ENCODE measurements around the gene TRPM8.

TRPM8 gene

GRCh38 chr2:233922471-233922870, 5.3 kb downstream of the TRPM8 start:
- TF ChIP-seq CREB1 (IDR thresholded peaks at IDR 0.05; ENCODE audit: low read depth) (no peak), NFIC (IDR thresholded peaks at IDR 0.05) (no peak), YY1 (IDR thresholded peaks at IDR 0.05; ENCODE audit: low read depth) (no peak), TAF1 (IDR thresholded peaks at IDR 0.05; ENCODE audit: low read depth) (no peak), CEBPB (IDR thresholded peaks at IDR 0.05) (no peak), TEAD4 (IDR thresholded peaks at IDR 0.05) (no peak), EP300 (IDR thresholded peaks at IDR 0.05; ENCODE audit: borderline replicate concordance) (no peak), MAX (IDR thresholded peaks at IDR 0.05) (no peak), TCF12 (IDR thresholded peaks at IDR 0.05; ENCODE audit: low read depth) (no peak), EGR1 (IDR thresholded peaks at IDR 0.05) (no peak), ZBTB7A (IDR thresholded peaks at IDR 0.05; ENCODE audit: low read depth) (no peak), RAD21 (IDR thresholded peaks at IDR 0.05; ENCODE audit: low read depth) (no peak), FOXM1 (IDR thresholded peaks at IDR 0.05; ENCODE audit: borderline replicate concordance, low read depth) (no peak), USF1 (IDR thresholded peaks at IDR 0.05) (no peak), REST (IDR thresholded peaks at IDR 0.05; ENCODE audit: low read depth) (no peak)

- TF ChIP-seq RAD21 (IDR thresholded peaks at IDR 0.05; ENCODE audit: low read depth), result no peak
- TF ChIP-seq FOXM1 (IDR thresholded peaks at IDR 0.05; ENCODE audit: borderline replicate concordance, low read depth), result no peak
- no peak for TF ChIP-seq EGR1 (IDR thresholded peaks at IDR 0.05)
- no peak for TF ChIP-seq CREB1 (IDR thresholded peaks at IDR 0.05; ENCODE audit: low read depth)
- no peak for TF ChIP-seq CEBPB (IDR thresholded peaks at IDR 0.05)
- TF ChIP-seq NFIC (IDR thresholded peaks at IDR 0.05), result no peak
- no peak for TF ChIP-seq ZBTB7A (IDR thresholded peaks at IDR 0.05; ENCODE audit: low read depth)
- TF ChIP-seq USF1 (IDR thresholded peaks at IDR 0.05), result no peak
- TF ChIP-seq REST (IDR thresholded peaks at IDR 0.05; ENCODE audit: low read depth), result no peak
Measured at GRCh38 chr2:233925402-233925801, 8.2 kb downstream of the TRPM8 start.

GRCh38 chr2:233926806-233927205, 9.6 kb downstream of the TRPM8 start:
- no peak for TF ChIP-seq EGR1 (IDR thresholded peaks at IDR 0.05)
- no peak for TF ChIP-seq YY1 (IDR thresholded peaks at IDR 0.05; ENCODE audit: low read depth)
- no peak for TF ChIP-seq FOXM1 (IDR thresholded peaks at IDR 0.05; ENCODE audit: borderline replicate concordance, low read depth)
- TF ChIP-seq MAX (IDR thresholded peaks at IDR 0.05), result no peak
- no peak for TF ChIP-seq ZBTB7A (IDR thresholded peaks at IDR 0.05; ENCODE audit: low read depth)
- TF ChIP-seq USF1 (IDR thresholded peaks at IDR 0.05), result no peak
- TF ChIP-seq TEAD4 (IDR thresholded peaks at IDR 0.05), result no peak
- TF ChIP-seq NFIC (IDR thresholded peaks at IDR 0.05), result no peak
- TF ChIP-seq CEBPB (IDR thresholded peaks at IDR 0.05), result no peak
- TF ChIP-seq TAF1 (IDR thresholded peaks at IDR 0.05; ENCODE audit: low read depth), result no peak
- no peak for TF ChIP-seq EP300 (IDR thresholded peaks at IDR 0.05; ENCODE audit: borderline replicate concordance)
- no peak for TF ChIP-seq RAD21 (IDR thresholded peaks at IDR 0.05; ENCODE audit: low read depth)

DNA sequence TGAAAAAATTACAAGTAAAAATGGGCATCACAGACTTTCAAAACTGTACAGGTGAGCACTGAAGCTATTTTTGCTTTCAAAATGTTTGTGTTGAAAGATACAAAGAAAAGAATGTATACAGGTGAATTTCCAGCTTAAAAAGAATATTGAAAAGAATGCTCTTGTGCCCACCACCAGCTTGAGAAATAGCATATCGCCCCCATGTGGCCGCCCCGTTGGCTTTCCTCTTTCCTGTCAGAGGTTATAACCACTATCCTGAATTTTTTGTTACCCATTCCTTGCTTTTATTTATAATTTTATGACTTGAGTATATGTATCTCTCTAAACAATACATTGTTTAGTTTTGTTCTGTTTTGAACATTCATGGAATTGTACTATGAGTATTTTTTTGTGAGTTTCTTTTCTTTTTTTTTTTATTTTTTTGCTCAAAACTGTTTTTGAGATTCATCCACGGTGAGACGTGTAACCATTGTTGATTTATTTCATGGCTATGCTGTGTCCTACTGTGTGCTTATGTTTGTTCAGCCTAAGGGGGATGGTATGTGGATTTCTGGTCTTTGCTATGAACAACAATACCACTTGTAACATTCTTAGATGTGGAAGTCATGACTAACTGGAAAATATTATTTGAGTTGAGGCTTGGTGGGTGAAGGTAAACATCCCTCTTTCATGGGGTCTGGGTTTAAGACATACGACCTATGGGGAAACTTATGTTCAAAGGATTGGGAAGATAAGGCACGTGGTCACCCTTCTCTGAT, 11.6 kb downstream of the TRPM8 start:
- TF ChIP-seq FOXM1 (IDR thresholded peaks at IDR 0.05; ENCODE audit: borderline replicate concordance, low read depth), result no peak
- TF ChIP-seq RAD21 (IDR thresholded peaks at IDR 0.05; ENCODE audit: low read depth), result peak; percentile 50

DNA sequence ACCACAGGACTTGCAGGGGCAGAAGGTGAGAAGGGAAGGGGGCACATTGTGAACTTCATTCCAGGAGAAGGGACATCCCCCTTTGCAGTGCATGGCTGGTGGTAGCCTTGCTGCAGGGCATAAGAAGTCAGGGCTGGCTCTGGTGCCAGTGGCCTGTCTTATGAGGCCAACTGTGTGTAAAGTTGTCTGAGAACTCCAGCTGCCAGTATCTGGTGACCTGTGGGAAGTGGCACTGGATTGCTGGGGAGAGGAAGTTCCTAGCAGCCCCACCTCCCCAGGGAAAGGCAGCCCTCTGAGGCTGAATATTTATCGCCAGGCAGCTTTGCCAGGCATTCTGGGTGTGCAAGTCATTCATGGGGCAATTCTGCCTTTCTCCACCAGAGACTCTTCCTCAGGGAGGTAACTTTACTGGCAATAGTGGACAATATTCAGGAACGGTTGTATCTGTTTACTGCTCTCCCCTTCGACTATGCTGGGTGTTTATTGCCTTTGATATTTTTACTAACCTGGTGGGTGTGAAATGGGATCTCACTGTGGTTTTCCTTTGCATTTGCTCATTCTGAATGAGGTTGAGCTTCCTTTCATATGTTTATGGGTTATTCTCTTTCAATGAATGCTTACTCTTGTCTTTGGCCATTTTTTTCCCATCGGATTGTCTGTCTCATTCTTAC, 12.3 kb downstream of the TRPM8 start:
- no peak for TF ChIP-seq EGR1 (IDR thresholded peaks at IDR 0.05)
- TF ChIP-seq FOXM1 (IDR thresholded peaks at IDR 0.05; ENCODE audit: borderline replicate concordance, low read depth), result no peak
- no peak for TF ChIP-seq CEBPB (IDR thresholded peaks at IDR 0.05)
- TF ChIP-seq YY1 (IDR thresholded peaks at IDR 0.05; ENCODE audit: low read depth), result no peak
- TF ChIP-seq MAX (IDR thresholded peaks at IDR 0.05), result no peak
- TF ChIP-seq CREB1 (IDR thresholded peaks at IDR 0.05; ENCODE audit: low read depth), result no peak
- no peak for TF ChIP-seq USF1 (IDR thresholded peaks at IDR 0.05)
- TF ChIP-seq NFIC (IDR thresholded peaks at IDR 0.05), result no peak
- no peak for TF ChIP-seq RAD21 (IDR thresholded peaks at IDR 0.05; ENCODE audit: low read depth)
- TF ChIP-seq TCF12 (IDR thresholded peaks at IDR 0.05; ENCODE audit: low read depth), result no peak
- TF ChIP-seq REST (IDR thresholded peaks at IDR 0.05; ENCODE audit: low read depth), result no peak
- no peak for TF ChIP-seq TEAD4 (IDR thresholded peaks at IDR 0.05)
- no peak for TF ChIP-seq EP300 (IDR thresholded peaks at IDR 0.05; ENCODE audit: borderline replicate concordance)
- TF ChIP-seq ZBTB7A (IDR thresholded peaks at IDR 0.05; ENCODE audit: low read depth), result no peak
- no peak for TF ChIP-seq TAF1 (IDR thresholded peaks at IDR 0.05; ENCODE audit: low read depth)
